GM23338 (cell line): ENCODE results near the gene GSTM1. TPM values are rescaled to one million over a fixed set of nuclear protein-coding genes. Genes with fewer than 3 reads are reported as not detected.
A peak's percentile ranks its signal among the peaks of the same experiment; 100 is the strongest.

ENCODE experiments used
- ATAC-seq: fragments of 200-7000 bp; cut with Tn5 transposase; 3 replicates; pipeline ENCODE4 v1.9.1; 2020
- DNase-seq: peaks from one replicate; pipeline ENCODE4 v3.0.0-alpha.2; 2015; ENCODE audit warnings: low spot score
- H2AFZ ChIP-seq: fragments of 200-600 bp; sonication (generic); 2 replicates; pipeline ENCODE4 v1.8.0; 2016; ENCODE audit warnings: antibody characterized with exemption, mild to moderate bottlenecking, moderate library complexity
- H3F3A ChIP-seq: fragments of 200-600 bp; sonication (generic); replicated peaks from 2 replicates; pipeline ENCODE4 v1.8.0; 2017; ENCODE audit warnings: antibody characterized with exemption, mixed run types, low read depth
- H3K27ac ChIP-seq: fragments of 200-600 bp; sonication (generic); 2 replicates; pipeline ENCODE4 v1.6.1; 2016; ENCODE audit warnings: low read depth
- H3K27me3 ChIP-seq: fragments of 200-600 bp; sonication (generic); 2 replicates; pipeline ENCODE4 v1.8.0; 2016; ENCODE audit warnings: mild to moderate bottlenecking, mixed run types, moderate library complexity; ENCODE audit not compliant: insufficient read depth
- H3K36me3 ChIP-seq: fragments of 200-600 bp; sonication (generic); 2 replicates; pipeline ENCODE4 v1.8.0; 2016; ENCODE audit warnings: mild to moderate bottlenecking; ENCODE audit not compliant: insufficient read depth
- H3K4me1 ChIP-seq: fragments of 200-600 bp; sonication (generic); 2 replicates; pipeline ENCODE4 v1.8.0; 2016; ENCODE audit warnings: mild to moderate bottlenecking, moderate library complexity; ENCODE audit not compliant: insufficient read depth
- H3K4me2 ChIP-seq: fragments of 200-600 bp; sonication (generic); 2 replicates; pipeline ENCODE4 v1.7.1; 2017; ENCODE audit warnings: mixed run types
- H3K4me3 ChIP-seq: fragments of 200-600 bp; sonication (generic); 2 replicates; pipeline ENCODE4 v1.6.1; 2016; ENCODE audit warnings: mixed run types
- H3K79me2 ChIP-seq: fragments of 200-600 bp; sonication (generic); replicated peaks from 2 replicates; pipeline ENCODE4 v1.8.0; 2017; ENCODE audit warnings: mild to moderate bottlenecking; ENCODE audit not compliant: insufficient read depth
- H3K9me2 ChIP-seq: fragments of 200-600 bp; sonication (generic); 2 replicates; pipeline ENCODE4 v1.8.0; 2017; ENCODE audit not compliant: insufficient read depth
- H4K20me1 ChIP-seq: fragments of 200-600 bp; sonication (generic); replicated peaks from 2 replicates; pipeline ENCODE4 v1.8.0; 2017; ENCODE audit warnings: mild to moderate bottlenecking; ENCODE audit not compliant: insufficient read depth
- H3K27ac Mint-ChIP-seq: 2 replicates; pipeline ENCODE4 v1.8.0; 2020; ENCODE audit warnings: inconsistent platforms, mild to moderate bottlenecking, moderate library complexity, mixed read lengths
- H3K27me3 Mint-ChIP-seq: 3 replicates; pipeline ENCODE4 v1.8.0; 2022; ENCODE audit warnings: low read depth, mild to moderate bottlenecking, moderate library complexity, mixed read lengths, inconsistent platforms; ENCODE audit not compliant: insufficient read depth, poor library complexity
- H3K36me3 Mint-ChIP-seq: 3 replicates; pipeline ENCODE4 v1.8.0; 2021; ENCODE audit warnings: low read depth, mild to moderate bottlenecking, inconsistent platforms, moderate library complexity, mixed read lengths
- H3K4me1 Mint-ChIP-seq: 3 replicates; pipeline ENCODE4 v1.8.0; 2020; ENCODE audit warnings: mild to moderate bottlenecking, inconsistent platforms, mixed read lengths
- H3K4me3 Mint-ChIP-seq: 3 replicates; pipeline ENCODE4 v1.8.0; 2021; ENCODE audit warnings: moderate library complexity, mild to moderate bottlenecking, inconsistent platforms, mixed read lengths
- H3K9me3 Mint-ChIP-seq: 3 replicates; pipeline ENCODE4 v1.8.0; 2020; ENCODE audit warnings: moderate library complexity, mild to moderate bottlenecking, inconsistent platforms, mixed read lengths
- ZNF331 ChIP-seq: fragments of 250-450 bp; sonication (Bioruptor Pico); IDR thresholded peaks from 2 replicates; pipeline ENCODE4 v1.5.0; 2020; ENCODE audit warnings: low read depth, mild to moderate bottlenecking, moderate library complexity
- polyA plus RNA-seq: library from polyadenylated mRNA; unstranded; fragments of >200 nt; fragmentation: Nextera tagmentation; extraction: Ambion mirVana; gene quantifications from 2 replicates; pipeline ENCODE4 v1.2.1, GENCODE V29; 2016
- total RNA-seq: library from RNA; depleted of rRNA; stranded (reverse); fragments of >200 nt; shearing (Covaris generic); gene quantifications from 2 replicates; pipeline ENCODE4 v1.2.3, GENCODE V29; 2014; rRNA removed
- TF ChIP-seq, protein P1 (sequence below), 2 experiments: fragments of 200-600 bp in 1 of 2; sonication (generic) in 1 of 2; conservative IDR thresholded peaks; 2 replicates each; pipeline versions ENCODE4 v1.5.1 to v1.6.1; 2016 to 2017; ENCODE audit warnings: antibody characterized with exemption in 2 of 2, low read depth in 2 of 2, mild to moderate bottlenecking in 2 of 2, moderate library complexity in 1 of 2

GSTM1 gene
- total and polyA plus RNA-seq, 2 experiments from 2014 or later: not detected

DNA sequence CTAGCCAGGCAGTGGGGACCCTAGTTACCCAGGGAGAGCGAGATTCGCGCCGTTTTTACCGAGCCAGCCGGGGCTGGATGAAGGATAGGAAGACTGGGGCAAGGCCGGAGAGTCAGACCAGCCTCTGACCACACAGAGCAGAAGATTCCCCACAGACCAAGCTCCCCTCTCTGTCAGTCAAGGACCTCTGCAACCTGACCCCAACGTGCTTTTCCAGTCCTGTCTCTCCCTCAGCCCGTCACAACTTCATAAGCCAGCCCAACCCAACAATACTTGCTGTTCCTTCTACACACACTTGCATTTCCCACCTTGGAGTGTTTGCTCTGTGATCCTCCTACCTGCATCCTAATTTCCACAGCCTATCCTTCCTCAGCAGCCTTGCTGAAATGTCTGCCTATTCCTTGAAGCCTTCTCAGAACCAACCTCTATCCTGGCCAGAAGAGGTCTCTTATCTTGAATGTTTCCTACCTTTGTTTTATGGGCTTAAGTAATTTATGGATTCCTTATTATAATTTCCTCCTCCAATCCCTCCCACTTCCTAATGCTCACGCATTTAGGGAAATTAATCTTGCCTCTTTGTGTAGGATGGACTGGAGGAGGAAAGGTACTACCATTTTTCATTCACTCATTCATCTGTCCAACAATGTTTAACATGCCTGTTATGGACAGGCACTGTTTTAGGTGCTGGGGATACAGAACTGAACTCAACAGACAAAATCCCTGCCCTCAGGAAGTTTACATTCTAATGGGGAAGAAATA is 53.2 kb downstream of the GSTM1 start, which contains the start of gene GSTM3:
TSS of gene GSTM3 (minus strand) at position 424 of the 759 bp plus-strand sequence. CDS start 751 bp downstream, outside the sequence.
- peaks cover 28% of the 10 kb centered on the region for H3K27me3 Mint-ChIP-seq
- no peak within 1 kb of the TSS for H3K27ac Mint-ChIP-seq
- Histone ChIP-seq H3K9me2 (0 out of 2 replicates have a peak, but pooled peaks cover 3% of the 10 kb centered on the region), H3K27me3 (peaks cover 56% of the 10 kb centered on the region), H3K79me2 (no peaks in the 10 kb centered on the region), H3K4me3 (peak within 1 kb of the TSS; percentile 74), H3K36me3 (no peaks in the 10 kb centered on the region), H3K27ac (no peak within 1 kb of the TSS), H4K20me1 (peaks cover 4% of the 10 kb centered on the region), H2AFZ (peak within 1 kb of the TSS; percentile 99), H3K4me2 (peak within 1 kb of the TSS; percentile 86), H3F3A (0 out of 2 replicates have a peak, but pooled peaks cover 2% of the 10 kb centered on the region), H3K4me1 (peaks cover 9% of the 10 kb centered on the region; the same call in 1 of the 2 replicates)
- peak within 1 kb of the TSS; percentile 66 for H3K4me3 Mint-ChIP-seq
- ATAC-seq: peak; percentile 61
- no peaks in the 10 kb centered on the region for H3K36me3 Mint-ChIP-seq
- DNase-seq: no peak
- peaks cover 5% of the 10 kb centered on the region for H3K4me1 Mint-ChIP-seq
- TF ChIP-seq, protein P1, sequence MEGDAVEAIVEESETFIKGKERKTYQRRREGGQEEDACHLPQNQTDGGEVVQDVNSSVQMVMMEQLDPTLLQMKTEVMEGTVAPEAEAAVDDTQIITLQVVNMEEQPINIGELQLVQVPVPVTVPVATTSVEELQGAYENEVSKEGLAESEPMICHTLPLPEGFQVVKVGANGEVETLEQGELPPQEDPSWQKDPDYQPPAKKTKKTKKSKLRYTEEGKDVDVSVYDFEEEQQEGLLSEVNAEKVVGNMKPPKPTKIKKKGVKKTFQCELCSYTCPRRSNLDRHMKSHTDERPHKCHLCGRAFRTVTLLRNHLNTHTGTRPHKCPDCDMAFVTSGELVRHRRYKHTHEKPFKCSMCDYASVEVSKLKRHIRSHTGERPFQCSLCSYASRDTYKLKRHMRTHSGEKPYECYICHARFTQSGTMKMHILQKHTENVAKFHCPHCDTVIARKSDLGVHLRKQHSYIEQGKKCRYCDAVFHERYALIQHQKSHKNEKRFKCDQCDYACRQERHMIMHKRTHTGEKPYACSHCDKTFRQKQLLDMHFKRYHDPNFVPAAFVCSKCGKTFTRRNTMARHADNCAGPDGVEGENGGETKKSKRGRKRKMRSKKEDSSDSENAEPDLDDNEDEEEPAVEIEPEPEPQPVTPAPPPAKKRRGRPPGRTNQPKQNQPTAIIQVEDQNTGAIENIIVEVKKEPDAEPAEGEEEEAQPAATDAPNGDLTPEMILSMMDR (conservative IDR thresholded peaks at IDR 0.05; ENCODE audit: low read depth in 2 of 2): peak in 1 of 2 experiments; percentile 16; a peak in 1 of 4 replicates
- no peak for TF ChIP-seq ZNF331 (CRISPR knock-in tag)
- no peaks in the 10 kb centered on the region; the same call in 2 of the 3 replicates for H3K9me3 Mint-ChIP-seq

Other genes starting within 250 kb of the GSTM1 start
- gene SYPL2, start 221.3 kb upstream of the GSTM1 start, total RNA-seq: 0.49 and 1.6 TPM in 2 replicates
- gene SYPL2, start 221.3 kb upstream of the GSTM1 start, polyA plus RNA-seq: 0.40 and 0.56 TPM in 2 replicates
- 9.4 and 9.9 TPM in 2 replicates for gene ATXN7L2, start 203.9 kb upstream of the GSTM1 start, total RNA-seq
- 8.0 and 9.4 TPM in 2 replicates for gene ATXN7L2, start 203.9 kb upstream of the GSTM1 start, polyA plus RNA-seq
- gene CYB561D1, start 193.7 kb upstream of the GSTM1 start, total RNA-seq: 2.7 and 4.4 TPM in 2 replicates
- 0.89 and 0.95 TPM in 2 replicates for gene CYB561D1, start 193.7 kb upstream of the GSTM1 start, polyA plus RNA-seq
- 2.3 and 3.8 TPM in 2 replicates for gene AMIGO1, start 178.1 kb upstream of the GSTM1 start, total RNA-seq
- gene AMIGO1, start 178.1 kb upstream of the GSTM1 start, polyA plus RNA-seq: 0.53 and 0.61 TPM in 2 replicates
- gene GPR61, start 147.9 kb upstream of the GSTM1 start, total RNA-seq: 0.58 TPM in 1 of 2 replicates, not detected in the other
- gene GPR61, start 147.9 kb upstream of the GSTM1 start, polyA plus RNA-seq: 0.13 and 0.28 TPM in 2 replicates
- 9.6 and 10.2 TPM in 2 replicates for gene GNAI3, start 139.2 kb upstream of the GSTM1 start, total RNA-seq
- 4.0 and 4.5 TPM in 2 replicates for gene GNAI3, start 139.2 kb upstream of the GSTM1 start, polyA plus RNA-seq
- gene GNAT2, start 68.2 kb upstream of the GSTM1 start, total RNA-seq: 0.21 TPM in 1 of 2 replicates, not detected in the other
- gene GNAT2, start 68.2 kb upstream of the GSTM1 start, polyA plus RNA-seq: not detected in 2 replicates
- 58.6 and 62.1 TPM in 2 replicates for gene AMPD2, start 68.0 kb upstream of the GSTM1 start, total RNA-seq
- gene AMPD2, start 68.0 kb upstream of the GSTM1 start, polyA plus RNA-seq: 23.1 and 24.5 TPM in 2 replicates
- 8.6 and 12.8 TPM in 2 replicates for gene GSTM4, start 31.7 kb upstream of the GSTM1 start, total RNA-seq
- gene GSTM4, start 31.7 kb upstream of the GSTM1 start, polyA plus RNA-seq: 12.9 and 17.3 TPM in 2 replicates
- gene GSTM2, start 19.8 kb upstream of the GSTM1 start, total RNA-seq: 8.9 and 20.3 TPM in 2 replicates
- gene GSTM2, start 19.8 kb upstream of the GSTM1 start, polyA plus RNA-seq: 12.1 and 16.0 TPM in 2 replicates
- 2.5 and 4.8 TPM in 2 replicates for gene GSTM5, start 24.4 kb downstream of the GSTM1 start, total RNA-seq
- gene GSTM5, start 24.4 kb downstream of the GSTM1 start, polyA plus RNA-seq: 4.4 and 5.0 TPM in 2 replicates
- gene GSTM3, start 53.2 kb downstream of the GSTM1 start, total RNA-seq: 3.1 and 7.4 TPM in 2 replicates
- 3.9 and 4.1 TPM in 2 replicates for gene GSTM3, start 53.2 kb downstream of the GSTM1 start, polyA plus RNA-seq
- not detected in 2 replicates for gene EPS8L3, start 76.1 kb downstream of the GSTM1 start, total RNA-seq
- not detected in 2 replicates for gene EPS8L3, start 76.1 kb downstream of the GSTM1 start, polyA plus RNA-seq
- 3.5 and 6.3 TPM in 2 replicates for gene CSF1, start 223.0 kb downstream of the GSTM1 start, total RNA-seq
- 1.1 and 1.4 TPM in 2 replicates for gene CSF1, start 223.0 kb downstream of the GSTM1 start, polyA plus RNA-seq